Transverse colon (tissue), 4 donors: ENCODE measurements around the gene SLC49A3. TPM values are rescaled to one million over a fixed set of nuclear protein-coding genes. Genes with fewer than 3 reads are reported as not detected.

ENCODE experiments used
- DNase-seq: peaks from one replicate; pipeline ENCODE4 v3.0.0-alpha.2; 2019
- H3K27ac ChIP-seq, 4 donors: fragments of 200-600 bp; sonication (generic); 2 replicates each; pipeline ENCODE4 v1.5.1; 2016 to 2018; ENCODE audit warnings: inconsistent platforms in 4 of 4
- H3K27me3 ChIP-seq: fragments of 200-600 bp; sonication (generic); 2 replicates; pipeline ENCODE4 v1.5.1; 2017; ENCODE audit warnings: inconsistent platforms
- H3K36me3 ChIP-seq, 4 donors: fragments of 200-600 bp; sonication (generic); 2 replicates each; pipeline ENCODE4 v1.5.1; 2017 to 2019; ENCODE audit warnings: inconsistent platforms in 4 of 4
- H3K4me1 ChIP-seq, 4 donors: fragments of 200-600 bp; sonication (generic); 2 replicates each; pipeline ENCODE4 v1.5.1; 2017 to 2020; ENCODE audit warnings: inconsistent platforms in 4 of 4
- H3K4me3 ChIP-seq, 4 donors: fragments of 200-600 bp; sonication (generic); 1 replicate in 1 of 4; 2 replicates in 3 of 4; pipeline versions ENCODE4 v1.5.1 to v1.6.1; 2017 to 2019; ENCODE audit warnings: inconsistent platforms in 4 of 4
- H3K9me3 ChIP-seq, 2 donors: fragments of 200-600 bp; sonication (generic); 2 replicates each; pipeline ENCODE4 v1.5.1; 2017 to 2019; ENCODE audit warnings: inconsistent platforms in 2 of 2
- EP300 ChIP-seq: sonication (generic); formaldehyde crosslinking; IDR thresholded peaks from one replicate; pipeline ENCODE4 v1.6.1; 2017; ENCODE audit warnings: antibody characterized with exemption, low read depth
- POLR2A ChIP-seq: fragments of 450-650 bp; IDR thresholded peaks from one replicate; pipeline ENCODE4 v1.6.1; 2016; ENCODE audit warnings: antibody characterized with exemption, mild to moderate bottlenecking, moderate library complexity
- POLR2AphosphoS5 ChIP-seq, 3 donors: sonication (generic); formaldehyde crosslinking; IDR thresholded peaks; one replicate each; pipeline ENCODE4 v1.6.1; 2016; ENCODE audit warnings: antibody characterized with exemption in 3 of 3
- WGBS, 2 donors: methylation state at CpG; one replicate each; pipeline ENCODE4 v1.1.5; 2018; ENCODE audit warnings: low coverage in 1 of 2; 5-methylcytosine and 5-hydroxymethylcytosine counted together
- in situ Hi-C, 4 donors: fragments of 200-750 bp; cut with MboI; loops; one replicate each; pipeline versions ENCODE4 v1.15.0 to v1.15.1; 2017; ENCODE audit warnings: low sequenced_read_pairs in 3 of 4, low pct_ligation_motif_present in 1 of 4, low pct_unique_long_range_greater_than_20kb in 1 of 4
- intact Hi-C: fragments of 100-400 bp; cut with DNase I; formaldehyde crosslinking; loops from one replicate; pipeline ENCODE4 v1.15.1; 2023; ENCODE audit warnings: low total_unique reads
- total RNA-seq, 4 donors: library from RNA; depleted of rRNA; stranded (reverse); fragments of >200 nt; gene quantifications; one replicate each; pipeline ENCODE4 v1.1.0, GENCODE V29; 2016
- TF ChIP-seq, protein P1 (sequence below), 5 experiments: fragments of 200-600 bp in 3 of 5; fragments of 450-650 bp in 2 of 5; sonication (generic) in 3 of 5; IDR thresholded peaks; 1 replicate in 2 of 5; 2 replicates in 3 of 5; pipeline ENCODE4 v1.5.1; 2016 to 2017; ENCODE audit warnings: antibody characterized with exemption in 5 of 5, inconsistent platforms in 3 of 5, mild to moderate bottlenecking in 2 of 5, moderate library complexity in 1 of 5

Gene SLC49A3
- total RNA-seq, 4 donors from 2014 or later = 1.2 to 17.6 (median 9.2) TPM

DNA sequence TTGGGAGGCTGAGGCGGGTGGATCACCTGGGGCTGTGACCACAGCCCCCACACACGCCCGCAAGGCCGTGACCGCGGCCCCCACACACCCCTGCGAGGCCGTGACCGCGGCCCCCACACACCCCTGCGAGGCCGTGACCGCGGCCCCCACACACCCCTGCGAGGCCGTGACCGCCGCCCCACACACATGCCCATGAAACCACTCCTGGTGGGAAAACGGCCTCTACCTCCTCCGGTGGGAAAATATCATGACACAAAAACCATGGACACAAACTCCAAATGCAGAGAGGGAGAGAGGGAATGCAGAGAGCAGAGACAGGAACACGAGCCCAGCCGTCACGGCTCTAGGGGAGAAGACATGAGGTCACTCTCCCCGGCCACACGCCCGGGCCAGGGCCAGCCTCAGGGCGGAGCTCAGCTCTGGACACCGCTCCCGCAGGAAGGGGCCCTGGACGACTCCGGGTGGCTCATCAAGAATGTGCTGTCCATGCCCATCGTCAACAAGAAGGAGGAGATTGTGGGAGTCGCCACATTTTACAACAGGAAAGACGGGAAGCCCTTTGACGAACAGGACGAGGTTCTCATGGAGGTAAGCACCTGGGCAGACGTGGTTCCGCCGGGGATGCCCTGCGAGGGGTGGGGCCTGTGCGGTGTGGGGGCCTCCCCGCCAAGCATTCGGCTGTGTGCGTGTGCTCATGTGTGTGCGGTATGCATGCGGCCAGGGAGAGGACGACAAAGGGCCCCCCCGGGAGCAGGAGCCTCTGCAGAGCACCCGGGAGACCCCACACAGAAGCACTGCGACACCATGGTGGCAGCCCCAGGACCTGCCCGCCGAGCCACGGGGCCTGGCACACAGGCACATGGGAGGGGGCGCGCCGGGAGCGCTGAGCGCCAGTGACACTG lies 32.3 kb downstream of the SLC49A3 start:
- no peak overlapping the region for H3K27ac ChIP-seq
- WGBS, 2 donors = 39 to 69% methylated on average over 6 to 54 of the region's 58 CpGs
- intact Hi-C loops = no loop called here
- no peaks in the 10 kb centered on the region for H3K9me3 ChIP-seq
- TF ChIP-seq, protein P1, sequence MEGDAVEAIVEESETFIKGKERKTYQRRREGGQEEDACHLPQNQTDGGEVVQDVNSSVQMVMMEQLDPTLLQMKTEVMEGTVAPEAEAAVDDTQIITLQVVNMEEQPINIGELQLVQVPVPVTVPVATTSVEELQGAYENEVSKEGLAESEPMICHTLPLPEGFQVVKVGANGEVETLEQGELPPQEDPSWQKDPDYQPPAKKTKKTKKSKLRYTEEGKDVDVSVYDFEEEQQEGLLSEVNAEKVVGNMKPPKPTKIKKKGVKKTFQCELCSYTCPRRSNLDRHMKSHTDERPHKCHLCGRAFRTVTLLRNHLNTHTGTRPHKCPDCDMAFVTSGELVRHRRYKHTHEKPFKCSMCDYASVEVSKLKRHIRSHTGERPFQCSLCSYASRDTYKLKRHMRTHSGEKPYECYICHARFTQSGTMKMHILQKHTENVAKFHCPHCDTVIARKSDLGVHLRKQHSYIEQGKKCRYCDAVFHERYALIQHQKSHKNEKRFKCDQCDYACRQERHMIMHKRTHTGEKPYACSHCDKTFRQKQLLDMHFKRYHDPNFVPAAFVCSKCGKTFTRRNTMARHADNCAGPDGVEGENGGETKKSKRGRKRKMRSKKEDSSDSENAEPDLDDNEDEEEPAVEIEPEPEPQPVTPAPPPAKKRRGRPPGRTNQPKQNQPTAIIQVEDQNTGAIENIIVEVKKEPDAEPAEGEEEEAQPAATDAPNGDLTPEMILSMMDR (IDR thresholded peaks at IDR 0.05) = no peak
- TF ChIP-seq EP300 (no peak), POLR2A (no peak), POLR2AphosphoS5 (IDR thresholded peaks at IDR 0.05) (no peak)
- in situ Hi-C loops = no loop called here
- H3K27me3 ChIP-seq = peaks cover 26% of the 10 kb centered on the region
- no peaks in the 10 kb centered on the region for H3K4me1 ChIP-seq
- H3K4me3 ChIP-seq = no peak overlapping the region
- H3K36me3 ChIP-seq = no peaks in the 10 kb centered on the region
- no peak for DNase-seq

- Histone ChIP-seq H3K9me3 (no peaks in the 10 kb centered on the region), H3K4me3 (no peak overlapping the region), H3K36me3 (no peaks in the 10 kb centered on the region), H3K27me3 (peaks cover 37% of the 10 kb centered on the region), H3K27ac (no peak overlapping the region), H3K4me1 (no peaks in the 10 kb centered on the region)
- WGBS, 2 donors = 65% methylated on average over 21 of the region's 26 CpGs; no CpG with 5 or more reads in 1 of the 2 donors
- no peak for DNase-seq
- in situ Hi-C loops (no loop called here), intact Hi-C loops (no loop called here)
- TF ChIP-seq, protein P1 (IDR thresholded peaks at IDR 0.05) = no peak
These were observed 33.3 kb downstream of the SLC49A3 start for GRCh38 chr4:655464-656151.

DNA sequence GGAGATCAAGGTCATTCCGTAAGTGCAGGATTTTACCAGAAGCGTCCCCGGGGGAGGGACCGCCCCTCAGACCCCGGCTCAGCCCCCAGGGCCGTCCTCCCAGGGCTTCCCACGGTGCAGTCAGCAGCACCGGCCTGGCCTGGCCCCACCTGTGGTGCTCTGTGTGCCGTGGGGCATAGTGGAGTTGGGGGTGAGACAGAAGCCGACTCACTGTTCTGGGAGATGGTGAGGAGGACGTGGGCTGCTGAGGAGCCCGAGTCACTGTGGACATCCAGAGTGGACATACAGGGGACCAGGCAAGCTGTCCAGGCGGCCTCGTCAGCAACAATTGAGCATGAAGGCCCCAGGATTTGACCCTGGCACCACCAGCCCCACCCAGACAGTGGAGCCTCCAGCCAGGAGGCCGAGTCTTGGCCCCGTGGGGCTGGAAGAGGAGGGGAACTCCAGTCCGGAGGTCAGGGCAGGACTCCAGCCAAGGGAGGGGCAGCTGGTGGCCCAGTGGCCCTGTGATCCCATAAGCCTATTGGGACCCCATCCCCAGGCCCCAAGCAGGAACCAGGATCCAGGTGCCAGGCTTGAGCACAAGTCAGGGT lies 34.0 kb downstream of the SLC49A3 start:
- intact Hi-C loops (no loop called here), in situ Hi-C loops (no loop called here)
- 52 to 71% methylated on average over 4 to 16 of the region's 17 CpGs for WGBS, 2 donors
- Histone ChIP-seq H3K27ac (no peak overlapping the region), H3K4me1 (no peaks in the 10 kb centered on the region), H3K4me3 (no peak overlapping the region), H3K27me3 (peaks cover 43% of the 10 kb centered on the region), H3K9me3 (no peaks in the 10 kb centered on the region), H3K36me3 (no peaks in the 10 kb centered on the region)
- DNase-seq = no peak
- TF ChIP-seq EP300 (no peak), POLR2A (no peak), POLR2AphosphoS5 (IDR thresholded peaks at IDR 0.05) (no peak)
- TF ChIP-seq, protein P1 (IDR thresholded peaks at IDR 0.05) = no peak

GRCh38 chr4:654503-654845 lies 34.5 kb downstream of the SLC49A3 start:
- no peak for DNase-seq
- Histone ChIP-seq H3K36me3 (no peaks in the 10 kb centered on the region), H3K27ac (no peak overlapping the region), H3K27me3 (peaks cover 48% of the 10 kb centered on the region), H3K9me3 (no peaks in the 10 kb centered on the region), H3K4me1 (no peaks in the 10 kb centered on the region), H3K4me3 (no peak overlapping the region)
- in situ Hi-C loops = no loop called here
- intact Hi-C loops = no loop called here
- 91% methylated on average over 17 of the region's 17 CpGs; no CpG with 5 or more reads in 1 of the 2 donors for WGBS, 2 donors
- TF ChIP-seq POLR2AphosphoS5 (IDR thresholded peaks at IDR 0.05) (no peak), EP300 (no peak), POLR2A (no peak)
- TF ChIP-seq, protein P1 (IDR thresholded peaks at IDR 0.05) = no peak
